HG03280 (cell line): Measurements from ENCODE around the gene FARS2.

Experiments
- ATAC-seq: cut with Tn5 transposase; IDR thresholded peaks from one replicate; pipeline ENCODE4 v1.9.1; 2021; ENCODE audit warnings: mild to moderate bottlenecking, moderate library complexity; ENCODE audit not compliant: unreplicated experiment

FARS2 gene

GRCh38 chr6:5524110-5524509 lies 262.8 kb downstream of the FARS2 start:
- ATAC-seq, result no peak

DNA sequence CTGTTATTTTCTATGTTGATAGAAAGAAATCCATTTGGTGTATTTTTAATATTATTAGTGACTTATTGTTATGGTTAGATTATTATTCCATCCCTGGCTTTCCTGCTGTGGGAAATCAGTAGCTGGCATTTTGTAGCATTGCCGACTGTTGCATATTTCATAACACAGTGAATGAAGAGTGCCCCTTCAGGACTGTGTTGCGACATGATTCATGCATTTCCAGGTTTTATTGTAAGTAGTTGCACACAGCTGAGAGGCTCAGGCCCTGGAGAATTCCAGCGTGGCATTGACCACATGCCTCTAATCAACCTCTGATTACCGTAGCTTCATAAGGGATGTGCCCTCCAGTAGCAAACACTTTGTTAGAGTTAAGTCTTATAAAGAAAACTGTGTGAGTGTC lies 263.9 kb downstream of the FARS2 start:
- no peak for ATAC-seq

GRCh38 chr6:5529015-5529414 lies 267.7 kb downstream of the FARS2 start:
- no peak for ATAC-seq

DNA sequence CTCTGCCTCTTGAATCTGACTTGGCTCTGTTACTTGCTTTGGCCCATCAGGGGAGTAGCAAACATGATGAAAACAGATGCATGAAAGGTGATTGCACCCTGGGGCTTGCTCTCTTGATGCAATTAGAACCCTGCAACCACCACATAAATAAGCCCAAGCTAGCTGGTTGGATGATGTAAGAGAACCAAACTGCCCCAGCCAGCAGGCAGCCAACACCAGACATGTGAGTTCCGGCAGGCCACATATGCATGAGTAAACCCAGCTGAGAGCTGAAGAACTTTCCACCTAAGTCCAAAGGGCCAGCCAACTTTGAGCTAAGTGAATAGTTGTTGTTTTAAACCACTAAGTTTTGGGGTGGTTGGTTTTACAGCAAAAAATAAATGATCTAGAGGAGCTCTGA lies 268.4 kb downstream of the FARS2 start:
- ATAC-seq, result no peak

GRCh38 chr6:5531161-5531560 lies 269.8 kb downstream of the FARS2 start:
- no peak for ATAC-seq

DNA sequence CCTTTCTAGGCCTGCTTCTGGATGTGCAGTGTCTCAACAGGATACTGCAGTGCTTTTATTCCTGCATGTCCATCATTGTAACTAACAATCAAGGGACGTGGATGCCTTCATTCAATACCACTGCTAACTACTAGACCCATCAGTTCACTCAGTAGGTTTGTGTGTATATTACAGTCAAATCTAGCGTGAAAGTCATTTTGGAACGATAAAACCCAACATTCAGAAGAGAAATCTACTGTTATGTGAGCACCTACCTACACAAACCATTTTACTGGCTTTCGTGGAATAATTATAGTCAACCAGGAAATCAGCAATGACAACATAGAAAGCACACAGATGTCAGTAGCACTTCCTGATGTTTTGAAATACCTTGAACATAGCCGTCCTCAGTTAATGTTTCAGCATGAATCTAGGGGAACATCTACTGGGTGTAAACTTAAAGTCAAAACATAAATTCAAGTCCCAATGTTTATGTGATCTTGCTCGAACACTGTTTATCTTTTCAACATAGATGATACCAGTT lies 270.6 kb downstream of the FARS2 start:
- ATAC-seq, result no peak

GRCh38 chr6:5532941-5533340 lies 271.6 kb downstream of the FARS2 start:
- ATAC-seq, result no peak

GRCh38 chr6:5534643-5535042 lies 273.3 kb downstream of the FARS2 start:
- no peak for ATAC-seq

GRCh38 chr6:5536644-5537043 lies 275.3 kb downstream of the FARS2 start:
- no peak for ATAC-seq

DNA sequence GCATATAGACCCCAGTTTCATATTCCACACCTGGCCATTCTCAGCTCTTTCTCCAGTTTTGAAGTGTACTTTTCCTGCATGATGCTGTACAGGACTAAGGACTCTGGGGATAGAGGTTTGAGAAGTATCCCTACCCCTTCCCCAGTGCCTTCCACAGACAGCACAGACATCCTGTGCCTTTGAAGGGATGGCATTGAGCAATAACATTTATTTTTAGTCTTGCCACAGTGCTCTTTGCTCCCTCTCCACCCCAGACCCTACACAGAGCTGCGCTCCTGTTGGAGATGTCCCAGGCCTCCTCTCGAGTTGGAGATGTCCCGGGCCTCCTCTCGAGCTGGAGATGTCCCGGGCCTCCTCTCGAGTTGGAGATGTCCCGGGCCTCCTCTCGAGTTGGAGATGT lies 275.8 kb downstream of the FARS2 start:
- no peak for ATAC-seq

- no peak for ATAC-seq
Observed at GRCh38 chr6:5537967-5538366, 276.7 kb downstream of the FARS2 start.

DNA sequence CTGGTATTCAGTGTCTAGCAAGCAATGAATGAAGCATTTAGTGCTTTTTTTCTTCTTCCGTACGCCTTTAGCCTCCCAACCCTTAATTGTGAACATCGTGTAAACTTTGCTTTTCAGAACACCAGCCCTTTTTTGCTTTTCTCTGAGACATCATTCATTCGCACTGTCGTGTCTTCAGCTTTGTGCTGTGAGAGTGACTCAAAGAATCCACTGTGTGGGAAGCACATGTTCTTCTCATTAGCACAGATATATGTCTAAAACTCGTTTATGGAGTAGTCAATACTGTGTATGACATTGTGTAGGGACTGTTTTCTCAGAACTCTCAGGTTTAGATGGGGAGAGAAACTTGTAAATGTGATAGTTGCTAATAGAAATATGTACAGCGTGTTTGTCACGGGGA lies 279.1 kb downstream of the FARS2 start:
- no peak for ATAC-seq

DNA sequence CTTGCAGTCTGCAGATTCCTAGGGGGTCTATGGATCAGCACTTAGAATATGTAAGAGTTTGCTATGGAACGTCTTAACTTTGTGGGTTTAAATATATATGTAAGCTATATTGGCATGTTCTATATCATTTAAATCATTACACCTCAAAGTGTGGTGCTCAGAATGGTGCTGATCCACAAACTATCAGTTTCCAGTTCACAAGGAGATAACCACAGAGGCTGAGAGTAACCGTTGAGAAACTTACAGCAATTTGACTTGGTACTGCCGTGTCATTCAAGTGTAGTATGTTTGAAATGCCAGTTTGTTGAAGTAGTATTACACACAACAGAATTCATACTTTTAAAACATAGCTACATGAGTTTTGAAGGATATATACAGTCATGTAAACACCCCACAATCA lies 279.7 kb downstream of the FARS2 start:
- no peak for ATAC-seq

DNA sequence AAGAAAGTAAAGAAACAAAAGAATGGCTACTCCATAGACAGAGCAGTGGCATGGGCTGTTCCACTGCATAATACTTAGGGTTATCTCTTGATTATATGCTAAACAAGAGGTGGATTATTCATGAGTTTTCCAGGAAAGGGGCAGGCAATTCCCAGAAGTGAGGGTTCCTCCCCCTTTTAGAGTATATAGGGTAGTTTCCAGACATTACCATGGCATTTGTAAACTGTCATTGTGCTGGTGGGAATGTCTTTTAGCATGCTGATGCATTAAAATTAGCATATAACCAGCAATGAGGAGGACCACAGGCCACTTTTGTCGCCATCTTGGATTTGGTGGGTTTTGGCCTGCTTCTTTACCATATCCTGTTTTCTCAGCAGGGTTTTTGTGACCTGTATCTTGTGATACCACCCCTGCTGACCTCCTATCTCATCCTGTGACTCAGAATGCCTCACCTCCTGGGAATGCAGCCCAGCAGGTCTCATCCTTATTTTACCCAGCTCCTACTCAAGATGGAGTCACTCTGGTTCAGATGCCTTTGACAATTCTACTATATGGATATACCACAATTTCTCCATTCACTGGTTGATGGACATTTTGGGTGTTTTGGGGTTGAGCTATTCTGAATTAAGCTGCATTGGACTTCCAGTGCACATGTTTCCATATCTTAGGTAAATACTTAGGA lies 280.6 kb downstream of the FARS2 start:
- ATAC-seq, result no peak

DNA sequence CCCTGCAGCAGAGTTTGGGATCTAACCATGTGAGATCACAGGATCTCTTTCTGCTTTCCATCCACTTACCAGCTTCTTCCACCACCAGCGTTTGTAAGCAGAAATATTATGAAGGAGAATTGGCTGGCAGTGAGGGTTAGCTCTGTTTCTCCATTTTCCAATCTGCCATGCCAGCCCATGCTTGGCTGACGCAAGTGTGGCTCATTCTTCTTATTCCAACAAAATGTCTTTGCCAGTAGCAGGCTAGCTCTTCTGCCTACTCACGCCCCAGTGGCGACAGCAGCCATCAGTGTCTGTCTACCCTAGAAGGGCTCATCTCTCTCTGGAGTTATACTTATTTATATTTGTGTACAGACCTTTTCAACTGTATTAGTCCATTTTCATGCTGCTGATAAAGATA lies 286.2 kb downstream of the FARS2 start:
- ATAC-seq, result no peak

GRCh38 chr6:5550631-5551030 lies 289.3 kb downstream of the FARS2 start:
- no peak for ATAC-seq

GRCh38 chr6:5552243-5552642 lies 290.9 kb downstream of the FARS2 start:
- no peak for ATAC-seq

GRCh38 chr6:5553767-5554166 lies 292.5 kb downstream of the FARS2 start:
- no peak for ATAC-seq

- no peak for ATAC-seq
Observed at GRCh38 chr6:5554226-5554625, 292.9 kb downstream of the FARS2 start.

DNA sequence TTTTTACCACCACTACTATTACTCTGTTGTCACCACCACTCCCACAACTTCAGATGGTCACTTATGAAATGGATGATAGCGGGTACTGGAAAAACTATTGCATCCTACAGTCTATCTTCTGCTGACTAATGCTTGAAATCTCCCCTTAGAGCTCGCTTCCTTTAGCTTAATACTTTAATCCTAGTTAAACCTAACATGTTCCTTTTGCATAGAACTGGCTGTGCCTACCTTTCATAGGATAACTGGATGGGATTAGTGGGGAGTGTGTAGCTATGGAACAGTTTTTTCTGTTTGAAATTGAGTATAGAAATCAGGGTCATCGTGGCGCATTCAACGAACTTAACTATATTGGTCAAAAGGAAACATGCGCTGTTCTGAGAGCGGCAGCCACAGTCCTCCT lies 294.7 kb downstream of the FARS2 start:
- ATAC-seq, result no peak

DNA sequence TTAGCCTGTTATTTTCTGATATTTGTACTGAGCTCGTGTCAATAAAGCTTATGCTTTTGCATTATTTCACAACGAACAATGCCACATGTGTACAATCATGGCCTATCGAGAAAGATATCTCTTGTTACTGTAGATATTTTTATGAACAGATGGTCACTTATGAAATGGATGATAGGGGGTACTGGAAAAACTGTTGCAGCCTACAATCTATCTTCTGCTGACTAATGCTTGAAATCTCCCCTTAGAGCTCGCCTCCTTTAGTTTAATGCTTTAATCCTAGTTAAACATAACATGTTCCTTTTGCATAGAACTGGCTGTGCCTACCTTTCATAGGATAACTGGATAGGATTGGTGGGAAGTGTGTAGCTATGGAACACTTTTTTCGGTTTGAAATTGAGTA lies 296.2 kb downstream of the FARS2 start:
- ATAC-seq, result no peak

DNA sequence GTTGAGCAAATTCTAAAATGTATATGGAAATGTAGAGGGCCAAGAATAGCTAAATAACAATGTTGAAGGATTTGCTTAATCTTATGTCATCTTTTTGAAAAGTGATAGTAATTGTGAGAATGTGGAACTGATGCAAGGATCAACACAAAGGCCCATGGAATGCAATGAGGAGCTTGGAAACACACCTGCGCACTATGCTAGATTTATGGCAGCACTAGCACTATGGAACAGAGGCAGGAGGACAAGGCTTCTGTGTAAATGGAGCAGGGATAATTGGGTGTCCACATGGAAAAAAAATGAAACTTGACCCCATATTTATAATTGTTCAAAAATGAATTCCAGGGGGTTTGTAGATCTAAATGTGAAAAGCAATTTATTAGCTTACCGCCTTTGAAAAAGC lies 298.3 kb downstream of the FARS2 start:
- ATAC-seq, result no peak

DNA sequence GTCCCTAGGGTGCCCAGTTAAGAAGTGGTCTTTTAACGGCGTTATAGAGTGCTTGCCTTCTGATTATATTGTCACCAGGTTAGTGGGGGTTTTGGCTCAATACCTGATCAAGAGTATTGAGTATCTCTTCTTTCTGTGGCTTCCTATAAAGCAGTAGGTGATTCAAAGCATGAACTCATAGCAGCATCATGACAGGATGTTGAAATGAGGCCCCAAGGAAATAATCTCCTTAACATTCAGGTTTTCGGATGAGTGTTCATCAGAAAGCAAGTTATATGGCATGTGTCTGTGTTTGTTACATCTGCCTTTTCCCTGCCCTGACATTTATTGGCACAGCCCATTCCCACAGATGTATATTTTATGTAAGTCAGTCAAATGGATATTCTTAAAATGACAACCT lies 301.0 kb downstream of the FARS2 start:
- ATAC-seq, result no peak
